SK-N-SH (cell line): ENCODE measurements around the gene ERGIC2. TPM values are rescaled to one million over a fixed set of nuclear protein-coding genes. Genes with fewer than 3 reads are reported as not detected.

Experiments
- CTCF ChIA-PET: fragments of 300-600, 350-600 bp; formaldehyde crosslinking; extraction: SDS; loops from one replicate; lab custom pipeline; 2021; lab: Yijun Ruan, JAX
- POLR2A ChIA-PET: fragments of 350-600 bp; sonication (Branson Sonifier 250); formaldehyde crosslinking; extraction: SDS; loops from one replicate; lab custom pipeline; 2020; ENCODE audit warnings: antibody characterized with exemption, inconsistent platforms; lab: Yijun Ruan, JAX
- DNase-seq: peaks from one replicate; pipeline ENCODE4 v3.0.0; 2012
- H2AFZ ChIP-seq: fragments of 200-600 bp; sonication (generic); 2 replicates; pipeline ENCODE4 v1.8.1; 2016; ENCODE audit warnings: antibody characterized with exemption, mild to moderate bottlenecking, low read depth
- H3F3A ChIP-seq: fragments of 200-600 bp; sonication (generic); replicated peaks from 2 replicates; pipeline ENCODE3; 2016; ENCODE audit warnings: antibody characterized with exemption, mild to moderate bottlenecking; ENCODE audit not compliant: insufficient read depth
- H3K27ac ChIP-seq, 2 experiments: fragments of 200-500 bp in 1 of 2; fragments of 200-600 bp in 1 of 2; sonication (Bioruptor generic) in 1 of 2; sonication (generic), shearing (Covaris generic) in 1 of 2; 2 replicates each; pipeline versions ENCODE4 v1.5.1 to v1.6.1; 2014 to 2016; ENCODE audit warnings: low read depth in 2 of 2, inconsistent platforms in 1 of 2, low read length in 1 of 2, mild to moderate bottlenecking in 1 of 2, mixed read lengths in 1 of 2
- H3K27me3 ChIP-seq: fragments of 200-600 bp; sonication (generic), shearing (Covaris generic); 2 replicates; pipeline ENCODE4 v1.6.1; 2016; ENCODE audit warnings: mixed run types; ENCODE audit not compliant: insufficient read depth
- H3K36me3 ChIP-seq, 2 experiments: fragments of 200-500 bp in 1 of 2; fragments of 200-600 bp in 1 of 2; sonication (Bioruptor generic) in 1 of 2; sonication (generic) in 1 of 2; replicated peaks in 1 of 2; 2 replicates each; pipeline versions ENCODE3 to v1.5.1; 2014 to 2016; ENCODE audit warnings: low read length in 1 of 2, mild to moderate bottlenecking in 1 of 2; ENCODE audit not compliant: insufficient read depth in 2 of 2, control insufficient read depth in 1 of 2
- H3K4me1 ChIP-seq, 2 experiments: fragments of 200-500 bp in 1 of 2; fragments of 200-600 bp in 1 of 2; sonication (Bioruptor generic) in 1 of 2; sonication (generic), shearing (Covaris generic) in 1 of 2; 2 replicates each; pipeline versions ENCODE4 v1.5.1 to v1.6.1; 2014 to 2016; ENCODE audit warnings: low read depth in 1 of 2, low read length in 1 of 2, mixed run types in 1 of 2; ENCODE audit not compliant: insufficient read depth in 2 of 2, control insufficient read depth in 1 of 2
- H3K4me2 ChIP-seq: fragments of 200-600 bp; sonication (generic), shearing (Covaris generic); 2 replicates; pipeline ENCODE4 v1.6.1; 2017; ENCODE audit warnings: mixed run types
- H3K4me3 ChIP-seq, 2 experiments: fragments of 200-500 bp in 1 of 2; fragments of 200-600 bp in 1 of 2; sonication (Bioruptor generic) in 1 of 2; sonication (generic), shearing (Covaris generic) in 1 of 2; 2 replicates each; pipeline versions ENCODE4 v1.5.1 to v1.8.1; 2014 to 2016; ENCODE audit warnings: low read depth in 2 of 2, inconsistent platforms in 1 of 2, low read length in 1 of 2, mild to moderate bottlenecking in 1 of 2, mixed read lengths in 1 of 2, moderate library complexity in 1 of 2
- H3K79me2 ChIP-seq: fragments of 200-600 bp; sonication (generic); 2 replicates; pipeline ENCODE4 v1.8.1; 2017; ENCODE audit warnings: mild to moderate bottlenecking; ENCODE audit not compliant: insufficient read depth
- H3K9ac ChIP-seq: fragments of 200-600 bp; sonication (generic); 2 replicates; pipeline ENCODE4 v1.6.1; 2017; ENCODE audit warnings: mixed run types
- H3K9me2 ChIP-seq: fragments of 200-600 bp; sonication (generic); 2 replicates; pipeline ENCODE4 v1.6.1; 2017; ENCODE audit warnings: mixed run types
- H3K9me3 ChIP-seq: fragments of 200-600 bp; sonication (generic); 2 replicates; pipeline ENCODE4 v1.6.1; 2017; ENCODE audit warnings: mixed run types, mild to moderate bottlenecking, moderate library complexity
- H4K20me1 ChIP-seq: fragments of 200-600 bp; sonication (generic); 2 replicates; pipeline ENCODE4 v1.6.1; 2017; ENCODE audit warnings: mild to moderate bottlenecking, mixed run types; ENCODE audit not compliant: insufficient read depth
- CHD2 ChIP-seq: fragments of 150-350 bp; IDR thresholded peaks from 2 replicates; pipeline ENCODE4 v1.6.1; 2018; ENCODE audit warnings: low read length; ENCODE audit not compliant: partially characterized antibody
- FOXJ3 ChIP-seq: sonication (generic); formaldehyde crosslinking; IDR thresholded peaks from 2 replicates; pipeline ENCODE4 v1.5.1; 2020; ENCODE audit warnings: mild to moderate bottlenecking, missing genetic modification reagents
- FOXM1 ChIP-seq: IDR thresholded peaks from 2 replicates; pipeline ENCODE4 v1.4.0; 2012; ENCODE audit warnings: low read depth, mild to moderate bottlenecking
- GATA2 ChIP-seq: sonication (generic); formaldehyde crosslinking; IDR thresholded peaks from 2 replicates; pipeline ENCODE4 v1.5.0; 2020; ENCODE audit warnings: mild to moderate bottlenecking, missing genetic modification reagents
- IRF3 ChIP-seq: fragments of 150-350 bp; IDR thresholded peaks from 2 replicates; pipeline ENCODE4 v1.6.1; 2016; ENCODE audit warnings: mild to moderate bottlenecking, low read depth, low read length
- JUND ChIP-seq: IDR thresholded peaks from 2 replicates; pipeline ENCODE4 v1.4.0; 2012
- MXI1 ChIP-seq: IDR thresholded peaks from 2 replicates; pipeline ENCODE4 v1.6.1; 2012; ENCODE audit warnings: mild to moderate bottlenecking, low read depth, low read length, improper control_type of control experiment
- NRF1 ChIP-seq: IDR thresholded peaks from 2 replicates; pipeline ENCODE4 v1.6.1; 2012; ENCODE audit warnings: low read depth, mild to moderate bottlenecking, low read length
- PBX3 ChIP-seq: IDR thresholded peaks from 2 replicates; pipeline ENCODE4; 2012
- RAD21 ChIP-seq: IDR thresholded peaks from 2 replicates; pipeline ENCODE4 v1.6.1; 2012; ENCODE audit warnings: mild to moderate bottlenecking, low read length
- RFX5 ChIP-seq: IDR thresholded peaks from 2 replicates; pipeline ENCODE4 v1.6.1; 2012; ENCODE audit warnings: mild to moderate bottlenecking, improper control_type of control experiment, low read length
- RXRA ChIP-seq: IDR thresholded peaks from 2 replicates; pipeline ENCODE4 v1.4.0; 2012; ENCODE audit warnings: low read depth, mild to moderate bottlenecking, borderline replicate concordance
- SMC3 ChIP-seq: IDR thresholded peaks from 2 replicates; pipeline ENCODE4 v1.6.1; 2012; ENCODE audit warnings: low read depth, low read length, improper control_type of control experiment
- TCF12 ChIP-seq: IDR thresholded peaks from 2 replicates; pipeline ENCODE4 v1.4.0; 2012
- YY1 ChIP-seq: IDR thresholded peaks from 2 replicates; pipeline ENCODE4 v1.4.0; 2012; ENCODE audit warnings: low read depth, mild to moderate bottlenecking
- WGBS: methylation state at CpG from one replicate; pipeline ENCODE4 v1.1.6; 2017; ENCODE audit warnings: low lambda C conversion rate; 5-methylcytosine and 5-hydroxymethylcytosine counted together
- polyA plus RNA-seq, 3 experiments: library from polyadenylated mRNA; depleted of rRNA; stranded (reverse); fragments of >200 nt; gene quantifications; 2 replicates each; pipeline ENCODE4 v1.2.3, GENCODE V29; 2012
- TF ChIP-seq, protein P1 (sequence below): fragments of 200-600 bp; sonication (generic); IDR thresholded peaks from 2 replicates; pipeline ENCODE4 v1.6.1; 2017; ENCODE audit warnings: antibody characterized with exemption, mild to moderate bottlenecking, moderate library complexity
- TF ChIP-seq, protein P2 (sequence below): IDR thresholded peaks from 2 replicates; pipeline ENCODE4 v1.6.1; 2012; ENCODE audit warnings: mild to moderate bottlenecking, low read depth, low read length, moderate library complexity

ERGIC2 gene
- polyA plus RNA-seq, 1 of the 3 experiments (the other 2 are of a cell fraction), result 22.1 TPM

DNA sequence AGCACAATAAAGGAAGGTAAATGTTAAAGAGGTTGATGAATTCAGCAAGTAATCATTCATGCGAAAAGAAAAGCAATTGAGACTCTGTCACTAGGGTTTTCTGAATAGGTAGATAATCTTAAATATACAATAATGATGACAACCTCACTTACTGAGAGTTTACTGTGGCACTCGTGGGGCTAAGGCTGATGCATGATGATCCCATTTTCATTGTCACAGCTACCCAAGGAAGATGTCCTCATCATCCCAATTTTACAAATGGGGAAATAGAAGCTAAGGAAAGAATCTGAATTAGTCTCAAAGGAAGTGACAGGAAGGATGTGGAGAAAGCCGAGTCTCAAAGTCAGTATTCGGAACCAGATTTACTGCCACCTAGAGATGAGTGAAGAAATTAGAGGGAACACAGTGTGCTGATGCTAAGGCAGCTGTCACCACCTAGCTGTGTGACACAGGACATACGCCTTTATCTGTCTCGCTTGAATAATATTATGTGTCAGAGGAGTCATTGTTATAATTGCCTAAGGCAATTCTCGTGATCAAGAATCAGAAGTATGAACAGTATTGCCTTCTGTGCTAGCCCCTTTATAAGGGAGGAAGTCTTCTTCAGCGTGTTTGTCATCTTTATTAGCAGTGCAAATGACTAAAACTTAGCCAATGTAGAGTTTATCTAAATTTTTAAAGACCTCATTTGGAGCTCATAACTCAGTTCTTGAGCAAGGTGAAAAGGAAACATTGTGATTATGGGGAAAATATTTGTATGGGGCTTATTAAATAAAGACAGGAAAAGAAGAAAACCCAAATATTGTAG lies 63.2 kb downstream of the ERGIC2 start:
- no peaks in the 10 kb centered on the region for H3K9me3 ChIP-seq
- H3K36me3 ChIP-seq, result peaks cover 3 to 6% of the 10 kb centered on the region in 2 experiments
- H3K79me2 ChIP-seq, result no peaks in the 10 kb centered on the region
- no peak overlapping the region for H2AFZ ChIP-seq
- TF ChIP-seq GATA2 (CRISPR knock-in tag) (0 out of 2 replicates have a peak, but pooled peaks have one; percentile 20), PBX3 (peak; percentile 44; the same call in 1 of the 2 replicates), RFX5 (0 out of 2 replicates have a peak, but pooled peaks have one; percentile 9), TCF12 (peak; percentile 54; the same call in 1 of the 2 replicates), IRF3 (no peak), RAD21 (peak; percentile 99), RXRA (no peak), SMC3 (peak; percentile 92)
- TF ChIP-seq, protein P1, sequence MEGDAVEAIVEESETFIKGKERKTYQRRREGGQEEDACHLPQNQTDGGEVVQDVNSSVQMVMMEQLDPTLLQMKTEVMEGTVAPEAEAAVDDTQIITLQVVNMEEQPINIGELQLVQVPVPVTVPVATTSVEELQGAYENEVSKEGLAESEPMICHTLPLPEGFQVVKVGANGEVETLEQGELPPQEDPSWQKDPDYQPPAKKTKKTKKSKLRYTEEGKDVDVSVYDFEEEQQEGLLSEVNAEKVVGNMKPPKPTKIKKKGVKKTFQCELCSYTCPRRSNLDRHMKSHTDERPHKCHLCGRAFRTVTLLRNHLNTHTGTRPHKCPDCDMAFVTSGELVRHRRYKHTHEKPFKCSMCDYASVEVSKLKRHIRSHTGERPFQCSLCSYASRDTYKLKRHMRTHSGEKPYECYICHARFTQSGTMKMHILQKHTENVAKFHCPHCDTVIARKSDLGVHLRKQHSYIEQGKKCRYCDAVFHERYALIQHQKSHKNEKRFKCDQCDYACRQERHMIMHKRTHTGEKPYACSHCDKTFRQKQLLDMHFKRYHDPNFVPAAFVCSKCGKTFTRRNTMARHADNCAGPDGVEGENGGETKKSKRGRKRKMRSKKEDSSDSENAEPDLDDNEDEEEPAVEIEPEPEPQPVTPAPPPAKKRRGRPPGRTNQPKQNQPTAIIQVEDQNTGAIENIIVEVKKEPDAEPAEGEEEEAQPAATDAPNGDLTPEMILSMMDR, result peak; percentile 66
- peak; percentile 67 for DNase-seq
- H3K27ac ChIP-seq, result peak overlapping the region; percentile 14 to 66; a peak in 3 of 4 replicates
- no peak overlapping the region; a peak in 1 of 4 replicates for H3K4me3 ChIP-seq
- peaks cover 5 to 14% of the 10 kb centered on the region in 2 experiments; a peak in 3 of 4 replicates for H3K4me1 ChIP-seq
- no peak overlapping the region for H3K9ac ChIP-seq
- no peaks in the 10 kb centered on the region for H3K27me3 ChIP-seq
- no peak overlapping the region for H3K4me2 ChIP-seq
- peaks cover 36% of the 10 kb centered on the region for H3F3A ChIP-seq
- H3K9me2 ChIP-seq, result no peaks in the 10 kb centered on the region
- POLR2A ChIA-PET, result no interaction called here
- 41% methylated on average over 8 of the region's 8 CpGs for WGBS
- no peaks in the 10 kb centered on the region for H4K20me1 ChIP-seq
- CTCF ChIA-PET, result interaction anchor here (0.6 to 6.9 kb wide), 60 partner anchors 9 to 1360 kb away, joined by 3 to 109 read pairs (median 4); no protein-coding TSS in a partner anchor

- WGBS, result 17% methylated on average over 4 of the region's 4 CpGs
- Histone ChIP-seq H3K27me3 (no peaks in the 10 kb centered on the region), H3K9me3 (no peaks in the 10 kb centered on the region), H3K4me2 (peak overlapping the region; percentile 26), H3F3A (peaks cover 36% of the 10 kb centered on the region), H3K4me1 (peaks cover 5 to 14% of the 10 kb centered on the region in 2 experiments; a peak in 3 of 4 replicates), H2AFZ (no peak overlapping the region), H3K4me3 (no peak overlapping the region), H3K79me2 (no peaks in the 10 kb centered on the region), H4K20me1 (no peaks in the 10 kb centered on the region), H3K9ac (no peak overlapping the region), H3K36me3 (peaks cover 0 to 4% of the 10 kb centered on the region in 2 experiments), H3K9me2 (no peaks in the 10 kb centered on the region), H3K27ac (peak overlapping the region; percentile 53 to 66; a peak in 3 of 4 replicates)
- POLR2A ChIA-PET, result no interaction called here
- CTCF ChIA-PET, result interaction anchor here (1.0 to 6.9 kb wide), 19 partner anchors 8 to 514 kb away, joined by 3 to 109 read pairs (median 8); no protein-coding TSS in a partner anchor
- DNase-seq, result no peak
- no peak for TF ChIP-seq MXI1
- TF ChIP-seq TCF12, result peak; percentile 95
- TF ChIP-seq YY1, result no peak
- TF ChIP-seq FOXM1, result peak; percentile 87
- TF ChIP-seq, protein P2, sequence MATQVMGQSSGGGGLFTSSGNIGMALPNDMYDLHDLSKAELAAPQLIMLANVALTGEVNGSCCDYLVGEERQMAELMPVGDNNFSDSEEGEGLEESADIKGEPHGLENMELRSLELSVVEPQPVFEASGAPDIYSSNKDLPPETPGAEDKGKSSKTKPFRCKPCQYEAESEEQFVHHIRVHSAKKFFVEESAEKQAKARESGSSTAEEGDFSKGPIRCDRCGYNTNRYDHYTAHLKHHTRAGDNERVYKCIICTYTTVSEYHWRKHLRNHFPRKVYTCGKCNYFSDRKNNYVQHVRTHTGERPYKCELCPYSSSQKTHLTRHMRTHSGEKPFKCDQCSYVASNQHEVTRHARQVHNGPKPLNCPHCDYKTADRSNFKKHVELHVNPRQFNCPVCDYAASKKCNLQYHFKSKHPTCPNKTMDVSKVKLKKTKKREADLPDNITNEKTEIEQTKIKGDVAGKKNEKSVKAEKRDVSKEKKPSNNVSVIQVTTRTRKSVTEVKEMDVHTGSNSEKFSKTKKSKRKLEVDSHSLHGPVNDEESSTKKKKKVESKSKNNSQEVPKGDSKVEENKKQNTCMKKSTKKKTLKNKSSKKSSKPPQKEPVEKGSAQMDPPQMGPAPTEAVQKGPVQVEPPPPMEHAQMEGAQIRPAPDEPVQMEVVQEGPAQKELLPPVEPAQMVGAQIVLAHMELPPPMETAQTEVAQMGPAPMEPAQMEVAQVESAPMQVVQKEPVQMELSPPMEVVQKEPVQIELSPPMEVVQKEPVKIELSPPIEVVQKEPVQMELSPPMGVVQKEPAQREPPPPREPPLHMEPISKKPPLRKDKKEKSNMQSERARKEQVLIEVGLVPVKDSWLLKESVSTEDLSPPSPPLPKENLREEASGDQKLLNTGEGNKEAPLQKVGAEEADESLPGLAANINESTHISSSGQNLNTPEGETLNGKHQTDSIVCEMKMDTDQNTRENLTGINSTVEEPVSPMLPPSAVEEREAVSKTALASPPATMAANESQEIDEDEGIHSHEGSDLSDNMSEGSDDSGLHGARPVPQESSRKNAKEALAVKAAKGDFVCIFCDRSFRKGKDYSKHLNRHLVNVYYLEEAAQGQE, result 0 out of 2 replicates have a peak, but pooled peaks have one; percentile 36
- no peak for TF ChIP-seq CHD2
- TF ChIP-seq NRF1, result no peak
- TF ChIP-seq IRF3, result no peak
- TF ChIP-seq FOXJ3 (CRISPR knock-in tag), result no peak
- peak; percentile 89 for TF ChIP-seq JUND
Observed at GRCh38 chr12:29316752-29317151, 64.2 kb downstream of the ERGIC2 start.
